ENCODE results near the gene ZMAT5. TPM values are rescaled to one million over a fixed set of nuclear protein-coding genes. Genes with fewer than 3 reads are reported as not detected.
A peak's percentile ranks its signal among the peaks of the same experiment; 100 is the strongest.

Gene ZMAT5
- total and polyA plus RNA-seq, 10 of the 15 experiments (the other 5 are each of a cell fraction or from before 2014, with no cell fraction given), result 2.3 to 43.0 (median 21.9) TPM

- ChIA-PET SMC1A (ENCODE audit: uncharacterized antibody, unreplicated experiment) (interaction anchor here (0.9 kb wide), 1 partner anchor 70 kb away, joined by 3 read pairs; no protein-coding TSS in a partner anchor), RAD21 (ENCODE audit: unreplicated experiment) (no interaction called here), CTCF (no interaction called here), POLR2A (no interaction called here)
- H3K9me3 ChIP-seq (replicated peaks; ENCODE audit: control insufficient read depth, insufficient read depth, low read length), result no peaks in the 10 kb centered on the region
- H3K27ac ChIP-seq (ENCODE audit: control insufficient read depth, insufficient read depth), result no peak overlapping the region
- TF ChIP-seq NBN (IDR thresholded peaks at IDR 0.05) (no peak), ZNF622 (IDR thresholded peaks at IDR 0.05) (no peak), POLR2A (IDR thresholded peaks at IDR 0.05; ENCODE audit: low read depth, low read length) (no peak), FOXK2 (IDR thresholded peaks at IDR 0.05) (no peak)
- intact Hi-C loops (cut with micrococcal nuclease; ENCODE audit: unreplicated experiment), result no loop called here
- no peaks in the 10 kb centered on the region for H3K4me1 ChIP-seq (ENCODE audit: control insufficient read depth, insufficient read depth, low read length)
- H3K27me3 ChIP-seq (replicated peaks in 1 of 2; ENCODE audit: control insufficient read depth in 2 of 2, insufficient read depth in 2 of 2, low read length in 1 of 2), result no peaks in the 10 kb centered on the region
- H2AFZ ChIP-seq (ENCODE audit: control insufficient read depth, low read depth, low read length), result no peak overlapping the region
- 95% methylated on average over 5 of the region's 5 CpGs for WGBS (ENCODE audit: insufficient coverage, insufficient replicate concordance, low lambda C conversion rate, missing lambda C conversion rate)
- ATAC-seq (no peak), DNase-seq (ENCODE audit: low read depth, low spot score) (no peak), FAIRE-seq (no peak)
- no TSS peak for BruUV-seq (replicated peaks)
- no peaks in the 10 kb centered on the region for H4K20me1 ChIP-seq (ENCODE audit: control insufficient read depth, insufficient read depth)
- H3K36me3 ChIP-seq (ENCODE audit: control insufficient read depth in 2 of 2, insufficient read depth in 2 of 2, low read length in 1 of 2), result peaks cover 7 to 19% of the 10 kb centered on the region in 2 experiments; a peak in 3 of 4 replicates
- no peak overlapping the region for H3K4me2 ChIP-seq (ENCODE audit: control insufficient read depth, insufficient read depth)
- no peak overlapping the region for H3K9ac ChIP-seq (ENCODE audit: control insufficient read depth, insufficient read depth, low read length)
- H3K79me2 ChIP-seq (ENCODE audit: control insufficient read depth, insufficient read depth, low read length), result no peaks in the 10 kb centered on the region
- in situ Hi-C loops (cut with MboI), result no loop called here
- H3K4me3 ChIP-seq, result no peak overlapping the region
Measured at GRCh38 chr22:29786031-29786430, 19.2 kb upstream of the ZMAT5 start.

- TF ChIP-seq NFYB (IDR thresholded peaks at IDR 0.05; ENCODE audit: insufficient read depth, low read depth, low read length) (no peak), MEF2B (IDR thresholded peaks at IDR 0.05; ENCODE audit: partially characterized antibody, poor library complexity, severe bottlenecking) (peak; percentile 14), E4F1 (IDR thresholded peaks at IDR 0.05; ENCODE audit: borderline replicate concordance, partially characterized antibody) (no peak)
- peaks cover 0 to 12% of the 10 kb centered on the region in 2 experiments; a peak in 2 of 4 replicates for H3K36me3 ChIP-seq (ENCODE audit: control insufficient read depth in 2 of 2, insufficient read depth in 2 of 2, low read length in 1 of 2)
- ChIA-PET SMC1A (ENCODE audit: uncharacterized antibody, unreplicated experiment) (interaction anchor here (1.3 kb wide), 1 partner anchor 11 kb away, joined by 3 read pairs; no protein-coding TSS in a partner anchor), POLR2A (no interaction called here), CTCF (no interaction called here), RAD21 (ENCODE audit: unreplicated experiment) (no interaction called here)
- ATAC-seq, result no peak
- in situ Hi-C loops (cut with MboI), result no loop called here
- DNase-seq (ENCODE audit: low read depth, low spot score), result no peak
- no peaks in the 10 kb centered on the region for H3K27me3 ChIP-seq (replicated peaks in 1 of 2; ENCODE audit: control insufficient read depth in 2 of 2, insufficient read depth in 2 of 2, low read length in 1 of 2)
- H3K4me2 ChIP-seq (ENCODE audit: control insufficient read depth, insufficient read depth), result no peak overlapping the region
- no peak overlapping the region for H3K4me3 ChIP-seq
- no peaks in the 10 kb centered on the region for H3K4me1 ChIP-seq (ENCODE audit: control insufficient read depth, insufficient read depth, low read length)
- intact Hi-C loops (cut with micrococcal nuclease; ENCODE audit: unreplicated experiment), result no loop called here
- no peak overlapping the region for H3K9ac ChIP-seq (ENCODE audit: control insufficient read depth, insufficient read depth, low read length)
- 72% methylated on average over 9 of the region's 9 CpGs for WGBS (ENCODE audit: insufficient coverage, insufficient replicate concordance, low lambda C conversion rate, missing lambda C conversion rate)
- BruUV-seq (replicated peaks), result no TSS peak
- no peak for FAIRE-seq
- H2AFZ ChIP-seq (ENCODE audit: control insufficient read depth, low read depth, low read length), result no peak overlapping the region
- H3K79me2 ChIP-seq (ENCODE audit: control insufficient read depth, insufficient read depth, low read length), result no peaks in the 10 kb centered on the region
- H4K20me1 ChIP-seq (ENCODE audit: control insufficient read depth, insufficient read depth), result no peaks in the 10 kb centered on the region
- no peaks in the 10 kb centered on the region for H3K9me3 ChIP-seq (replicated peaks; ENCODE audit: control insufficient read depth, insufficient read depth, low read length)
- no peak overlapping the region for H3K27ac ChIP-seq (ENCODE audit: control insufficient read depth, insufficient read depth)
Measured at GRCh38 chr22:29784451-29785361, 17.9 kb upstream of the ZMAT5 start.

Measured in GM12878 (cell line).